Karpas-422 (cell line): Measurements from ENCODE around the gene TBX5. TPM values are rescaled to one million over a fixed set of nuclear protein-coding genes. Genes with fewer than 3 reads are reported as not detected.

Experiments
- DNase-seq: peaks from one replicate; pipeline ENCODE4 v3.0.0-alpha.2; 2015
- H2AFZ ChIP-seq: fragments of 200-600 bp; sonication (generic); 2 replicates; pipeline ENCODE4 v1.6.1; 2014; ENCODE audit warnings: antibody characterized with exemption, low read length, mixed read lengths
- H3K27ac ChIP-seq: fragments of 200-600 bp; sonication (generic); 2 replicates; pipeline ENCODE4 v1.5.1; 2014; ENCODE audit warnings: mild to moderate bottlenecking, low read length, moderate library complexity
- H3K27me3 ChIP-seq: fragments of 200-600 bp; sonication (generic); 2 replicates; pipeline ENCODE4 v1.6.1; 2014; ENCODE audit warnings: low read length, mixed read lengths
- H3K36me3 ChIP-seq: fragments of 200-600 bp; sonication (generic); 2 replicates; pipeline ENCODE4 v1.6.1; 2014; ENCODE audit warnings: low read length, mixed read lengths; ENCODE audit not compliant: insufficient read depth
- H3K4me1 ChIP-seq: fragments of 200-600 bp; sonication (generic); 2 replicates; pipeline ENCODE4 v1.6.1; 2014; ENCODE audit warnings: mild to moderate bottlenecking, low read length, mixed read lengths
- H3K4me2 ChIP-seq: fragments of 200-600 bp; sonication (generic); 2 replicates; pipeline ENCODE4 v1.6.1; 2014; ENCODE audit warnings: low read length, low read depth, mild to moderate bottlenecking; ENCODE audit not compliant: poor library complexity, severe bottlenecking
- H3K4me3 ChIP-seq: fragments of 200-600 bp; sonication (generic); 2 replicates; pipeline ENCODE4 v1.5.1; 2014; ENCODE audit warnings: mild to moderate bottlenecking, antibody characterized with exemption, low read length, mixed read lengths
- H3K79me2 ChIP-seq: fragments of 200-600 bp; sonication (generic); 2 replicates; pipeline ENCODE4 v1.6.1; 2014; ENCODE audit warnings: mild to moderate bottlenecking, low read length, mixed read lengths
- H3K9ac ChIP-seq: fragments of 200-600 bp; sonication (generic); 2 replicates; pipeline ENCODE4 v1.6.0; 2014; ENCODE audit warnings: low read length
- H3K9me2 ChIP-seq: fragments of 200-600 bp; sonication (generic), shearing (Covaris generic); replicated peaks from 2 replicates; pipeline ENCODE4 v1.6.0; 2014; ENCODE audit warnings: mild to moderate bottlenecking, low read length, moderate library complexity; ENCODE audit not compliant: insufficient read depth
- H3K9me3 ChIP-seq: fragments of 300-700, 200-600 bp; sonication (generic); 2 replicates; pipeline ENCODE4 v1.6.1; 2014; ENCODE audit warnings: low read length, mixed read lengths
- H4K20me1 ChIP-seq: fragments of 200-600 bp; sonication (generic); 2 replicates; pipeline ENCODE4 v1.6.1; 2014; ENCODE audit warnings: mild to moderate bottlenecking, antibody characterized with exemption, low read length, low read depth; ENCODE audit not compliant: insufficient read depth
- total RNA-seq: library from RNA; depleted of rRNA; stranded (reverse); fragments of >200 nt; shearing (Covaris generic); gene quantifications from 2 replicates; pipeline ENCODE4 v1.2.3, GENCODE V29; 2014; ENCODE audit warnings: low replicate concordance

The TBX5 gene
- total RNA-seq, 1 experiment from 2014 or later = not detected

DNA sequence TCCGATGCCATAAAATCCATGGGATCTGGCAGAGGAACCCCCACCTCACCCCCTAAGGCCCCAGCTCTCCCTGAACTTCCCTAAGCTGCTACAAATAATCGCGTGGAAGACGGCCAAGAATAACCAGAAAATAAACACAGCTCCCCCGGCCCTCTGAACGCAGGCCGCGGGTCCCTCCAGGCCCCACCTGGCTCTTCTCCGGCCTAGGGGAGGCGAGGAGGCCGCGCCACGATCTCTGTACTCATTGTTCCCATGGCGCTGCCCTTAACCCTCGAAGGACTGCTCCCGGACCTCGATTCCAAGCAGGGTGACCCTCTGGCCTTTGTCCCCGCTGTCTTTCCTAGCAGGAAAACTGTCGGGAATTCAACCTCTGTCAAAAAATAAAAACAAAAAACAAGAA, 33.9 kb upstream of the TBX5 start:
- H2AFZ ChIP-seq = no peak overlapping the region
- no peaks in the 10 kb centered on the region for H3K4me1 ChIP-seq
- no peaks in the 10 kb centered on the region for H3K79me2 ChIP-seq
- no peak for DNase-seq
- no peaks in the 10 kb centered on the region for H3K27me3 ChIP-seq
- no peaks in the 10 kb centered on the region for H4K20me1 ChIP-seq
- H3K4me3 ChIP-seq = no peak overlapping the region
- no peaks in the 10 kb centered on the region for H3K36me3 ChIP-seq
- H3K9me2 ChIP-seq = no peaks in the 10 kb centered on the region
- no peak overlapping the region for H3K4me2 ChIP-seq
- H3K9ac ChIP-seq = no peak overlapping the region
- no peak overlapping the region for H3K27ac ChIP-seq
- no peaks in the 10 kb centered on the region for H3K9me3 ChIP-seq

DNA sequence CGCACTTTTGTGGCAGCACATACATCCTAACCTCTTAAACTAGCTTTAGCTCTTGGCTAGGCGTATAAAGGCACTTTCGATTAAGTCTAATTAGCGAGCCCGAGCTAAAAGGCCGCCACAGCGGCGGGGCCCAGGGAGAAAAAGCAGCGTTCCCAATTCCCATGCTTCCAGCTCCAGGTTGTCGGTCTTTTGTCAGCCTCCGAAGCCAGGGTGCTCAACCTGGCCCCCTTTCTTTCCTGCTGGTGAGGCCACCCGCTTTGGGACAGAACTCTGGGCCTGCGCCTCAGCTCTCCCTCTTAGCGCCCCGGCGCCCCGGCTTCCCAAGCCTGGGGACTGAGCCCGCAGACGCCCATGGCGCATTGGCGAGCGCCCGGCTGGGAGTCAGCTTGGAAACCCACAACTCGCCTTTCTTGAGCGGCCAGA, 33.3 kb upstream of the TBX5 start:
- no peak overlapping the region for H2AFZ ChIP-seq
- no peaks in the 10 kb centered on the region for H3K9me3 ChIP-seq
- no peak overlapping the region for H3K4me2 ChIP-seq
- no peaks in the 10 kb centered on the region for H3K9me2 ChIP-seq
- no peaks in the 10 kb centered on the region for H3K79me2 ChIP-seq
- H4K20me1 ChIP-seq = no peaks in the 10 kb centered on the region
- no peaks in the 10 kb centered on the region for H3K27me3 ChIP-seq
- H3K4me3 ChIP-seq = no peak overlapping the region
- no peak for DNase-seq
- no peak overlapping the region for H3K27ac ChIP-seq
- H3K36me3 ChIP-seq = no peaks in the 10 kb centered on the region
- H3K9ac ChIP-seq = no peak overlapping the region
- H3K4me1 ChIP-seq = no peaks in the 10 kb centered on the region

DNA sequence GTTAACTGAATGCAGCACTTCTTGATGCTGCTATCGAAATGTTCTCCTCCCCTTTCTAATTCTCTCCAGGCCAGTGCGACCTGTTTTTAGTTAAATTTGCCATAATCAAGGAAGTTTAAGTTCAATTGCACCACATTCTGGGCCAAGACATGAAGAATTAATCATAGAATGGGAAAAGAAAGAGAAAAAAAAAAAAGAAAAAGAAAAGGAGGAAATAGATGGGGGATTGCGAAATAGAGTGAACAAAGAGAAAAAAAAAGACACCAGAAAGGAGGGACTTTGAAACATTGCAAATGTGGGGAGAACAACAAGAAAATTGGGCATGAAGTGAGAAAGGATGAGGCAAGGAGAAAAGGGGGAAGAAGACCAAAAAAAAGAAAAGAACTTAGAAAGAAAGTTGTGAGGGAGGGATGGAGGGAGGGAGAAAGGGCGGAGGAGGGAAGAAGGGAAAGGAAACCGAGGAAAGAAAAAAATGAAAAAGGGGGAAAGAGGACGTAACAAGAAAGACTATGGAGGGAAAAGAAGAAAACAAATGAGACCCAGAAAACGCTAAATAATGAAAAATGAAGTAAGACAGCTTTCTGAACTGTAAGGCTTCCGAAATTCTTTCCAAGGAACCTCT, 32.8 kb upstream of the TBX5 start:
- H3K27ac ChIP-seq = no peak overlapping the region
- H3K27me3 ChIP-seq = no peaks in the 10 kb centered on the region
- H3K9ac ChIP-seq = no peak overlapping the region
- no peaks in the 10 kb centered on the region for H3K79me2 ChIP-seq
- DNase-seq = no peak
- no peak overlapping the region for H2AFZ ChIP-seq
- H3K9me3 ChIP-seq = no peaks in the 10 kb centered on the region
- H4K20me1 ChIP-seq = no peaks in the 10 kb centered on the region
- H3K9me2 ChIP-seq = no peaks in the 10 kb centered on the region
- no peaks in the 10 kb centered on the region for H3K4me1 ChIP-seq
- no peak overlapping the region for H3K4me2 ChIP-seq
- no peak overlapping the region for H3K4me3 ChIP-seq
- H3K36me3 ChIP-seq = no peaks in the 10 kb centered on the region

DNA sequence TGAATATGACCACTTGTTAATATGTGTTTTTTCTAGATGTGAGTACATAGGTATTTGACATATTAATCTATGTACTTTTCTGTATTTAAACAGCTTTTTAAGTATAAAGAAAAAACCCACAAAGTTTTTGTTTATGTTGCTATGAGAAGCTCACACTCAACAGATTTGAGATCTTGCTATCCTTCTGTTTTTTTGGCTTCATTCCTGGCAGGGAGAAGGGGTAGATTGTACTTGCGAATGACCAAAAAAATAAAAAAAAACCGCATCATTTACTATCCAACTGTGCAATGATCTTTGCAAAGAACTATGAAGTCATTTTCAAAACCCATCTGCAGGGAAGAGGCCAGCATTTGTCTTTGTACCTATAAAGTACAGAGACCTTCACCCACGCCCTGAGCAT, 28.4 kb upstream of the TBX5 start:
- no peak for DNase-seq
- no peak overlapping the region for H3K4me3 ChIP-seq
- no peaks in the 10 kb centered on the region for H3K27me3 ChIP-seq
- H3K79me2 ChIP-seq = no peaks in the 10 kb centered on the region
- H3K9me3 ChIP-seq = no peaks in the 10 kb centered on the region
- H2AFZ ChIP-seq = no peak overlapping the region
- no peaks in the 10 kb centered on the region for H4K20me1 ChIP-seq
- no peak overlapping the region for H3K27ac ChIP-seq
- no peak overlapping the region for H3K9ac ChIP-seq
- H3K4me2 ChIP-seq = no peak overlapping the region
- no peaks in the 10 kb centered on the region for H3K36me3 ChIP-seq
- H3K4me1 ChIP-seq = no peaks in the 10 kb centered on the region
- H3K9me2 ChIP-seq = no peaks in the 10 kb centered on the region

DNA sequence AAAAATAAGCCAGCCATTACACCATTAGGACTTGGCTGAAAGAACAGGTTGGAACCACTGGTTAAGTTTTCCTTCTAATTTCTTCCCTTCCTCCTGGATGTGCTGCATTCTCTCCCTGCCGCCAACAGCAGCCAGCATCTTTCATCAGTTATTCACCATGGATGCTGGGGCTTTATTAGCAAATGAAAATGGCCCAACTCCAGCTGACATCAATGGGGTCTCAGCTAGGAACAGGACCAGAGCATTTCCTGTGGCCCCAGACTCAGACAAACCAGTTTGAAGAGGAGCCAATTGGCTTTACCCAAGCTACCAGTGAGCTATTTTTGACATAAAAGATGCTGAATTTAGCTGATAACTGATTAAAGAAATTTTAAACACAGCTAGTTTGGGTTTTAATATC, 26.0 kb upstream of the TBX5 start:
- Histone ChIP-seq H3K36me3 (no peaks in the 10 kb centered on the region), H3K4me1 (no peaks in the 10 kb centered on the region), H3K4me2 (no peak overlapping the region)

DNA sequence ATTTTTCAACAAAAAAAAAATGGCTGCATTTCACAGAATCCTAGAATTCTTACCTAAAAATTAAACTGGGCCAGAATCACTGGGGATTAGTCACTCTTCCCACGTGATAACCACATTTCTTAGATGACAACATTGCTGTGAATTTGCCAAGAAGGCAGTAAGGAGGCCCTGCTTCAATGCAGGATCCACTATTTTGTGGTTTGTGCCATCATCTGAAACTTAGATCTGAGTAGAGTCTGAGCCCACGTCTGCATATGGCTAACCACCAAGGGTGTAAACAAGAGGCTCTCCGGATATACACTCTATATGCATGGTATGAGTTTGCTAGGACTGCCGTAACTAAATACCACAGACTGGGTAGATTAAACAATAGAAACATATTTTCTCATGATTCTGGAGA, 24.4 kb upstream of the TBX5 start:
- Histone ChIP-seq H3K27me3 (no peaks in the 10 kb centered on the region), H3K79me2 (no peaks in the 10 kb centered on the region), H3K9me2 (no peaks in the 10 kb centered on the region)

More for the DNA sequence above, 26.0 kb upstream of the TBX5 start:
- no peak overlapping the region for H3K4me3 ChIP-seq
- DNase-seq = no peak
- no peak overlapping the region for H3K27ac ChIP-seq
- no peaks in the 10 kb centered on the region for H3K27me3 ChIP-seq
- H4K20me1 ChIP-seq = no peaks in the 10 kb centered on the region
- H3K79me2 ChIP-seq = no peaks in the 10 kb centered on the region
- no peak overlapping the region for H2AFZ ChIP-seq
- H3K9ac ChIP-seq = no peak overlapping the region
- no peaks in the 10 kb centered on the region for H3K9me3 ChIP-seq
- no peaks in the 10 kb centered on the region for H3K9me2 ChIP-seq

DNA sequence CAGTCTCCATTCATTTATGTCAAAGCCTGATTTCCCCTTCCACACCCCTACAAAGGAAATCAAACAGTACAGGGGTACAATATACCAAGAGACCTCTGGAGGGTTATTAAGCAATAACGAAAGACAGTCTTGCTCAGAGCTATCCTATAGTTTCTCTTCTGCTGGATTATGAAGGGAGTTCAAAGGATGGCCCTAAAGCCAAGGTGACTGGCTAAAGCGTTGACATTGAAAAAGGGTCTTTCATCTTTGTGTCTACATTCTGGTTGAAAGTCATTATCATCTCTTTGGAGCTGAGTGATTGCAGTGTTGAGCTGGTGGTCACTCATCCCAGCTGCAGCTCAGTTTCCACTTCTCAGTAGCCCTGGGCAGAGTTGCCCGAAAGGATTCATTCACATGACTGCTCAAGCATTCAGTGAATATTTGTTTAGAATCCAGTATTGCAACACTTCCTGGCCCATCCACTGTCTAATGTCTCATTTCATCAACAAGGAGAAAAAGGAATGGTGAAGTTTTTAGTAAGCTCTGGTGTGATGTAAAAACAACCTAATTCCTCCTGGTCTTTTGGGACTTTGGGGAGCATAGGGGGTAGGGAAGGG, 19.2 kb upstream of the TBX5 start:
- no peak overlapping the region for H3K9ac ChIP-seq
- no peak for DNase-seq
- H3K79me2 ChIP-seq = no peaks in the 10 kb centered on the region
- H3K9me3 ChIP-seq = no peaks in the 10 kb centered on the region
- H4K20me1 ChIP-seq = no peaks in the 10 kb centered on the region
- H3K9me2 ChIP-seq = no peaks in the 10 kb centered on the region
- no peaks in the 10 kb centered on the region for H3K36me3 ChIP-seq
- H3K27ac ChIP-seq = no peak overlapping the region
- H3K4me3 ChIP-seq = no peak overlapping the region
- no peaks in the 10 kb centered on the region for H3K27me3 ChIP-seq
- H2AFZ ChIP-seq = no peak overlapping the region
- no peaks in the 10 kb centered on the region for H3K4me1 ChIP-seq
- H3K4me2 ChIP-seq = no peak overlapping the region

More for the DNA sequence above, 24.4 kb upstream of the TBX5 start:
- Histone ChIP-seq H3K9ac (no peak overlapping the region), H3K36me3 (no peaks in the 10 kb centered on the region), H2AFZ (no peak overlapping the region), H3K4me2 (no peak overlapping the region), H3K4me1 (no peaks in the 10 kb centered on the region), H3K27ac (no peak overlapping the region), H3K9me3 (no peaks in the 10 kb centered on the region), H3K4me3 (no peak overlapping the region), H4K20me1 (no peaks in the 10 kb centered on the region)
- DNase-seq = no peak

DNA sequence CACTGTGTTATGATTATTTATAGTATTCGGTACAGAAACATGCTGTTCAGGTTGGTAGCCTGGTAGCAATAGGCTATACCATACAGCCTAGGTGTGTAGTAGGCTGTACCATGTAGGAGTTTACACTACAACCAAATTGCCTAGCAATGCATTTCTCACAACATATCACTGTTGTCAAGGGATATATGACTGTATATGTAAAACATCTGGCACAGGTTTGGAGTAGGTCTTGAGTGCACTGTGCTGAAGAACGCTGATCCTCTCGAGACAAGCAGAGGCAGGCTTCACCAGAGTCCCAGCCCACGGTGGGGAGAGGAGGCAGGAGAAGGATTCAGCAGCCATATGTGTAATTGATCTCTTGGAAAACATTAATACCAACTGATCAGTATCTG, 15.0 kb upstream of the TBX5 start:
- Histone ChIP-seq H3K4me3 (no peak overlapping the region), H3K4me1 (no peaks in the 10 kb centered on the region), H3K9me2 (no peaks in the 10 kb centered on the region), H3K4me2 (no peak overlapping the region), H3K79me2 (no peaks in the 10 kb centered on the region), H4K20me1 (no peaks in the 10 kb centered on the region), H3K27ac (no peak overlapping the region), H2AFZ (no peak overlapping the region), H3K27me3 (no peaks in the 10 kb centered on the region), H3K9me3 (no peaks in the 10 kb centered on the region), H3K36me3 (no peaks in the 10 kb centered on the region), H3K9ac (no peak overlapping the region)
- no peak for DNase-seq
